ENCODE data around the gene PARD3.
"Not testable (repeated sequence)": the region's sequence is repeated elsewhere in the genome, so short reads cannot be mapped to it uniquely, and the experiment has no call there.

PARD3 gene

GRCh38 chr10:34097682-34098081 lies 717.4 kb downstream of the PARD3 start:
- no peak for DNase-seq (ENCODE audit: low read depth)

- no peak for DNase-seq (ENCODE audit: low read depth)
Measured at GRCh38 chr10:34094961-34095360, 720.1 kb downstream of the PARD3 start.

GRCh38 chr10:34094146-34094696 lies 720.9 kb downstream of the PARD3 start:
- DNase-seq (ENCODE audit: low read depth) = no peak

GRCh38 chr10:34092891-34093290 lies 722.2 kb downstream of the PARD3 start:
- no peak for DNase-seq (ENCODE audit: low read depth)

GRCh38 chr10:34091635-34092195 lies 723.4 kb downstream of the PARD3 start:
- no peak for DNase-seq (ENCODE audit: low read depth)

- DNase-seq (ENCODE audit: low read depth) = no peak
Measured at GRCh38 chr10:34089253-34089652, 725.8 kb downstream of the PARD3 start.

- DNase-seq (ENCODE audit: low read depth) = no peak
Measured at GRCh38 chr10:34088208-34088794, 726.8 kb downstream of the PARD3 start.

- no peak for DNase-seq (ENCODE audit: low read depth)
Measured at GRCh38 chr10:34087095-34087418, 728.0 kb downstream of the PARD3 start.

- no peak for DNase-seq (ENCODE audit: low read depth)
Measured at GRCh38 chr10:34083567-34083966, 731.5 kb downstream of the PARD3 start.

- no peak for DNase-seq (ENCODE audit: low read depth)
Measured at GRCh38 chr10:34081948-34082347, 733.1 kb downstream of the PARD3 start.

- DNase-seq (ENCODE audit: low read depth) = no peak
Measured at GRCh38 chr10:34081347-34081743, 733.8 kb downstream of the PARD3 start.

- no peak for DNase-seq (ENCODE audit: low read depth)
Measured at GRCh38 chr10:34080485-34081346, 734.4 kb downstream of the PARD3 start.

GRCh38 chr10:34079702-34080484 lies 735.2 kb downstream of the PARD3 start:
- no peak for DNase-seq (ENCODE audit: low read depth)

GRCh38 chr10:34078745-34079470 lies 736.2 kb downstream of the PARD3 start:
- DNase-seq (ENCODE audit: low read depth) = no peak

GRCh38 chr10:34078017-34078744 lies 736.9 kb downstream of the PARD3 start:
- no peak for DNase-seq (ENCODE audit: low read depth)

GRCh38 chr10:34076443-34076842 lies 738.7 kb downstream of the PARD3 start:
- DNase-seq (ENCODE audit: low read depth) = no peak

- DNase-seq (ENCODE audit: low read depth) = no peak
Measured at GRCh38 chr10:34075254-34075926, 739.7 kb downstream of the PARD3 start.

- no peak for DNase-seq (ENCODE audit: low read depth)
Measured at GRCh38 chr10:34074051-34074450, 741.0 kb downstream of the PARD3 start.

GRCh38 chr10:34067741-34068140 lies 747.4 kb downstream of the PARD3 start:
- not testable (repeated sequence) for DNase-seq (ENCODE audit: low read depth)

GRCh38 chr10:34063592-34063991 lies 751.5 kb downstream of the PARD3 start:
- no peak for DNase-seq (ENCODE audit: low read depth)
